HepG2 (cell line): ENCODE results near the gene TMEM256. TPM values are rescaled to one million over a fixed set of nuclear protein-coding genes. Genes with fewer than 3 reads are reported as not detected.

Experiments used
- ARNT ChIP-seq: fragments of 450-650 bp; IDR thresholded peaks from 2 replicates; pipeline ENCODE4 v1.6.1; 2017
- HES4 ChIP-seq: sonication (generic); formaldehyde crosslinking; IDR thresholded peaks from 2 replicates; pipeline ENCODE4 v1.9.0; 2021; ENCODE audit warnings: mild to moderate bottlenecking, missing genetic modification reagents, borderline replicate concordance
- MBNL3 ChIP-seq: fragments of 250-450 bp; sonication (Bioruptor Pico); conservative IDR thresholded peaks from 2 replicates; pipeline ENCODE4 v1.8.0; 2022; ENCODE audit warnings: mild to moderate bottlenecking, inconsistent platforms
- MED8 ChIP-seq: sonication (generic); formaldehyde crosslinking; IDR thresholded peaks from 2 replicates; pipeline ENCODE4 v1.8.1; 2023; ENCODE audit warnings: mild to moderate bottlenecking, missing genetic modification reagents; ENCODE audit not compliant: insufficient replicate concordance
- NFE2 ChIP-seq: sonication (generic); formaldehyde crosslinking; IDR thresholded peaks from 2 replicates; pipeline ENCODE4 v1.4.0; 2020; ENCODE audit warnings: missing genetic modification reagents
- NR2F2 ChIP-seq: IDR thresholded peaks from 2 replicates; pipeline ENCODE4 v1.6.1; 2012; ENCODE audit warnings: low read depth, inconsistent platforms, borderline replicate concordance
- POLR2A ChIP-seq, 2 experiments: IDR thresholded peaks; 2 replicates each; pipeline ENCODE4 v1.6.1; 2011; ENCODE audit warnings: low read depth in 2 of 2, low read length in 2 of 2, mild to moderate bottlenecking in 1 of 2, moderate library complexity in 1 of 2; ENCODE audit not compliant: insufficient read depth in 1 of 2
- PRPF4 ChIP-seq: fragments of 200-400 bp; formaldehyde crosslinking; IDR thresholded peaks from 2 replicates; pipeline ENCODE4 v1.6.1; 2016; ENCODE audit warnings: low read length, low read depth; ENCODE audit not compliant: poor library complexity, severe bottlenecking
- RARG ChIP-seq: sonication (generic); formaldehyde crosslinking; IDR thresholded peaks from 2 replicates; pipeline ENCODE4 v1.4.0; 2020; ENCODE audit warnings: low read depth, mild to moderate bottlenecking, missing genetic modification reagents
- SP5 ChIP-seq: IDR thresholded peaks from 2 replicates; pipeline ENCODE4 v1.6.1; 2016; ENCODE audit warnings: low read depth, borderline replicate concordance
- TARDBP ChIP-seq: sonication (generic); formaldehyde crosslinking; IDR thresholded peaks from 2 replicates; pipeline ENCODE4 v1.8.0; 2022; ENCODE audit warnings: mild to moderate bottlenecking, missing genetic modification reagents
- TMF1 ChIP-seq: sonication (generic); formaldehyde crosslinking; IDR thresholded peaks from 2 replicates; pipeline ENCODE4 v1.8.1; 2022; ENCODE audit warnings: low read depth, missing genetic modification reagents
- XBP1 ChIP-seq: sonication (generic); formaldehyde crosslinking; IDR thresholded peaks from 2 replicates; pipeline ENCODE4 v1.5.0; 2020; ENCODE audit warnings: missing genetic modification reagents
- ZNF432 ChIP-seq: sonication (generic); formaldehyde crosslinking; IDR thresholded peaks from 2 replicates; pipeline ENCODE4 v1.5.0; 2020; ENCODE audit warnings: missing genetic modification reagents, mild to moderate bottlenecking, borderline replicate concordance
- ZNF670 ChIP-seq: sonication (generic); formaldehyde crosslinking; IDR thresholded peaks from 2 replicates; pipeline ENCODE4 v1.8.0; 2022; ENCODE audit warnings: mild to moderate bottlenecking, missing genetic modification reagents, borderline replicate concordance
- ZNF761 ChIP-seq: sonication (generic); formaldehyde crosslinking; conservative IDR thresholded peaks from 2 replicates; pipeline ENCODE4 v1.4.0; 2020; ENCODE audit warnings: mild to moderate bottlenecking, missing genetic modification reagents
- ZNF879 ChIP-seq: sonication (generic); formaldehyde crosslinking; IDR thresholded peaks from 2 replicates; pipeline ENCODE4 v1.8.1; 2023; ENCODE audit warnings: missing genetic modification reagents
- ZSCAN20 ChIP-seq: sonication (generic); formaldehyde crosslinking; IDR thresholded peaks from 2 replicates; pipeline ENCODE4 v1.4.0; 2020; ENCODE audit warnings: missing genetic modification reagents, mild to moderate bottlenecking, borderline replicate concordance
- polyA plus RNA-seq, 8 experiments: library from polyadenylated mRNA; depleted of rRNA in 3 of 8; stranded (reverse) in 7 of 8; unstranded in 1 of 8; fragments of >200 nt; fragmentation: Illumina TruSeq in 4 of 8; extraction: Trizol in 4 of 8; gene quantifications; 2 replicates each; pipeline versions ENCODE4 v1.2.1 to v1.2.3, GENCODE V29; 2011 to 2016; ENCODE audit warnings: low read depth in 4 of 8, missing spikeins in 1 of 8, mixed read lengths in 1 of 8; ENCODE audit not compliant: insufficient read depth in 1 of 8
- total RNA-seq, 5 experiments: library from RNA; depleted of rRNA; stranded (reverse); fragments of >200 nt; fragmentation: Illumina TruSeq; extraction: Trizol; gene quantifications; 2 replicates each; pipeline ENCODE4 v1.2.3, GENCODE V29; 2016; ENCODE audit warnings: low read depth in 1 of 5
- TF ChIP-seq, protein P1 (sequence below): sonication (generic); formaldehyde crosslinking; IDR thresholded peaks from 2 replicates; pipeline ENCODE4 v1.5.0; 2020; ENCODE audit warnings: mild to moderate bottlenecking, missing genetic modification reagents, borderline replicate concordance
- TF ChIP-seq, protein P2 (sequence below): IDR thresholded peaks from 2 replicates; pipeline ENCODE4 v1.6.1; 2012; ENCODE audit warnings: low read depth, low read length, improper control_type of control experiment

TMEM256 gene
- total and polyA plus RNA-seq, 2 of the 13 experiments (the other 11 are each of a cell fraction or from before 2014, with no cell fraction given): 231 to 252 TPM

DNA sequence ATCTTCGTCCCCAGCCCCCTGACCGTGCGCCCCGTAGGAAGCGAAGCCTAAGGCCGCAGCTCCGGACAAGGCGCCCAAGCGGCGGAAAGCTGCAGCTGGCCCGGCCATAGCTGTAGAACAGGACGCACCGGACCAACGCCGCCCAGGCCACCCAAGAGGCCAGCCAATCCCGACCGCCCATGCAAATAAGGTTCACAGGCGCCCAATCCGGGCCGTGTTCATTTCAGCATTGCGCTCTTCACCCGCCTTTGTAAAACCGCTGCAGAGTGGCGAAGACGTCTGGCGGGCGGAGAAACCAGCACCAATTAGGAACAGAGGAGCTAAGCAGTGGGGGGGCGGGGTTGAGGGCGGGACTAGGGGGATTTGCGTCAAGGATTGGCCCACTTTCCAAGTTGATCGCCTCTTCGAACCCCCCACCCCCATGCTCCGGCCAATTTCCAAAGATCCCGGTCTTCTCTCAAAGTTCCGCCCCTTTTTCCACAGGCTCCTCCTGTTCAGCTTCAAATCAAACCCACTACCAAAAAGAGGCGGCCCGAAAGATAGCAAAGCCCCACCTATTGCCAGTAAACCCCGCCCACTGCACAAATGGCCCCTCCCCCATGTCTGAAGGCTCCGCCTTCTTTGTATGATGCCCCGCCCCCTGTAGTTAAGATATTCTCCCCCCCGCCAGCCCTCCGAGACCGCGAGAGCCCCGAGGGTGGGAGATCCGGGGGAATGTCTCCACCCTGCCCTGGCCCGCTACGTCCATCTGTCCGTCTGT, at the start of gene TMEM256 (continued):
- TF ChIP-seq, protein P1, sequence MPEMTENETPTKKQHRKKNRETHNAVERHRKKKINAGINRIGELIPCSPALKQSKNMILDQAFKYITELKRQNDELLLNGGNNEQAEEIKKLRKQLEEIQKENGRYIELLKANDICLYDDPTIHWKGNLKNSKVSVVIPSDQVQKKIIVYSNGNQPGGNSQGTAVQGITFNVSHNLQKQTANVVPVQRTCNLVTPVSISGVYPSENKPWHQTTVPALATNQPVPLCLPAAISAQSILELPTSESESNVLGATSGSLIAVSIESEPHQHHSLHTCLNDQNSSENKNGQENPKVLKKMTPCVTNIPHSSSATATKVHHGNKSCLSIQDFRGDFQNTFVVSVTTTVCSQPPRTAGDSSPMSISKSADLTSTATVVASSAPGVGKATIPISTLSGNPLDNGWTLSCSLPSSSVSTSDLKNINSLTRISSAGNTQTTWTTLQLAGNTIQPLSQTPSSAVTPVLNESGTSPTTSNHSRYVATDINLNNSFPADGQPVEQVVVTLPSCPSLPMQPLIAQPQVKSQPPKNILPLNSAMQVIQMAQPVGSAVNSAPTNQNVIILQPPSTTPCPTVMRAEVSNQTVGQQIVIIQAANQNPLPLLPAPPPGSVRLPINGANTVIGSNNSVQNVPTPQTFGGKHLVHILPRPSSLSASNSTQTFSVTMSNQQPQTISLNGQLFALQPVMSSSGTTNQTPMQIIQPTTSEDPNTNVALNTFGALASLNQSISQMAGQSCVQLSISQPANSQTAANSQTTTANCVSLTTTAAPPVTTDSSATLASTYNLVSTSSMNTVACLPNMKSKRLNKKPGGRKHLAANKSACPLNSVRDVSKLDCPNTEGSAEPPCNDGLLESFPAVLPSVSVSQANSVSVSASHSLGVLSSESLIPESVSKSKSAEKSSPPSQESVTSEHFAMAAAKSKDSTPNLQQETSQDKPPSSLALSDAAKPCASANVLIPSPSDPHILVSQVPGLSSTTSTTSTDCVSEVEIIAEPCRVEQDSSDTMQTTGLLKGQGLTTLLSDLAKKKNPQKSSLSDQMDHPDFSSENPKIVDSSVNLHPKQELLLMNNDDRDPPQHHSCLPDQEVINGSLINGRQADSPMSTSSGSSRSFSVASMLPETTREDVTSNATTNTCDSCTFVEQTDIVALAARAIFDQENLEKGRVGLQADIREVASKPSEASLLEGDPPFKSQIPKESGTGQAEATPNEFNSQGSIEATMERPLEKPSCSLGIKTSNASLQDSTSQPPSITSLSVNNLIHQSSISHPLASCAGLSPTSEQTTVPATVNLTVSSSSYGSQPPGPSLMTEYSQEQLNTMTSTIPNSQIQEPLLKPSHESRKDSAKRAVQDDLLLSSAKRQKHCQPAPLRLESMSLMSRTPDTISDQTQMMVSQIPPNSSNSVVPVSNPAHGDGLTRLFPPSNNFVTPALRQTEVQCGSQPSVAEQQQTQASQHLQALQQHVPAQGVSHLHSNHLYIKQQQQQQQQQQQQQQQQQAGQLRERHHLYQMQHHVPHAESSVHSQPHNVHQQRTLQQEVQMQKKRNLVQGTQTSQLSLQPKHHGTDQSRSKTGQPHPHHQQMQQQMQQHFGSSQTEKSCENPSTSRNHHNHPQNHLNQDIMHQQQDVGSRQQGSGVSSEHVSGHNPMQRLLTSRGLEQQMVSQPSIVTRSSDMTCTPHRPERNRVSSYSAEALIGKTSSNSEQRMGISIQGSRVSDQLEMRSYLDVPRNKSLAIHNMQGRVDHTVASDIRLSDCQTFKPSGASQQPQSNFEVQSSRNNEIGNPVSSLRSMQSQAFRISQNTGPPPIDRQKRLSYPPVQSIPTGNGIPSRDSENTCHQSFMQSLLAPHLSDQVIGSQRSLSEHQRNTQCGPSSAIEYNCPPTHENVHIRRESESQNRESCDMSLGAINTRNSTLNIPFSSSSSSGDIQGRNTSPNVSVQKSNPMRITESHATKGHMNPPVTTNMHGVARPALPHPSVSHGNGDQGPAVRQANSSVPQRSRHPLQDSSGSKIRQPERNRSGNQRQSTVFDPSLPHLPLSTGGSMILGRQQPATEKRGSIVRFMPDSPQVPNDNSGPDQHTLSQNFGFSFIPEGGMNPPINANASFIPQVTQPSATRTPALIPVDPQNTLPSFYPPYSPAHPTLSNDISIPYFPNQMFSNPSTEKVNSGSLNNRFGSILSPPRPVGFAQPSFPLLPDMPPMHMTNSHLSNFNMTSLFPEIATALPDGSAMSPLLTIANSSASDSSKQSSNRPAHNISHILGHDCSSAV (CRISPR knock-in tag): no peak
- no peak for TF ChIP-seq ZSCAN20 (CRISPR knock-in tag)
- no peak for TF ChIP-seq MED8
- no peak for TF ChIP-seq ZNF432
- TF ChIP-seq TMF1 (CRISPR knock-in tag): 0 out of 2 replicates have a peak, but pooled peaks have one; percentile 52
- TF ChIP-seq, protein P2, sequence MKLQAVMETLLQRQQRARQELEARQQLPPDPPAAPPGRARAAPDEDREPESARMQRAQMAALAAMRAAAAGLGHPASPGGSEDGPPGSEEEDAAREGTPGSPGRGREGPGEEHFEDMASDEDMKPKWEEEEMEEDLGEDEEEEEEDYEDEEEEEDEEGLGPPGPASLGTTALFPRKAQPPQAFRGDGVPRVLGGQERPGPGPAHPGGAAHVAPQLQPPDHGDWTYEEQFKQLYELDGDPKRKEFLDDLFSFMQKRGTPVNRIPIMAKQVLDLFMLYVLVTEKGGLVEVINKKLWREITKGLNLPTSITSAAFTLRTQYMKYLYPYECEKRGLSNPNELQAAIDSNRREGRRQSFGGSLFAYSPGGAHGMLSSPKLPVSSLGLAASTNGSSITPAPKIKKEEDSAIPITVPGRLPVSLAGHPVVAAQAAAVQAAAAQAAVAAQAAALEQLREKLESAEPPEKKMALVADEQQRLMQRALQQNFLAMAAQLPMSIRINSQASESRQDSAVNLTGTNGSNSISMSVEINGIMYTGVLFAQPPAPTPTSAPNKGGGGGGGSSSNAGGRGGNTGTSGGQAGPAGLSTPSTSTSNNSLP: peak; percentile 63; the same call in 1 of the 2 replicates
- TF ChIP-seq TARDBP: peak; percentile 40; the same call in 1 of the 2 replicates
- no peak for TF ChIP-seq NFE2 (CRISPR knock-in tag)
- TF ChIP-seq ARNT: no peak
- TF ChIP-seq ZNF670 (CRISPR knock-in tag): no peak
- no peak for TF ChIP-seq ZNF761 (CRISPR knock-in tag)
- no peak for TF ChIP-seq MBNL3 (CRISPR knock-in tag)
- no peak for TF ChIP-seq ZNF879 (CRISPR knock-in tag)
- peak; percentile 94 for TF ChIP-seq POLR2A (IDR thresholded peaks at IDR 0.05; ENCODE audit: insufficient read depth in 1 of 2, low read depth in 2 of 2, low read length in 2 of 2)
- TF ChIP-seq XBP1 (CRISPR knock-in tag): no peak
- no peak for TF ChIP-seq RARG (CRISPR knock-in tag)
- no peak for TF ChIP-seq HES4
- no peak for TF ChIP-seq NR2F2
- 0 out of 2 replicates have a peak, but pooled peaks have one; percentile 6 for TF ChIP-seq SP5
- no peak for TF ChIP-seq PRPF4
